NT2/D1 (cell line): ENCODE results near the gene ITSN2.

Source experiments
- SUZ12 ChIP-seq: IDR thresholded peaks from 2 replicates; pipeline ENCODE4 v1.6.1; 2011; ENCODE audit not compliant: insufficient read length, insufficient read depth; ENCODE audit errors: extremely low read depth
- YY1 ChIP-seq: IDR thresholded peaks from 2 replicates; pipeline ENCODE4 v1.6.1; 2011; ENCODE audit not compliant: insufficient read length, insufficient read depth
- ZNF274 ChIP-seq: IDR thresholded peaks from 2 replicates; pipeline ENCODE4 v1.6.1; 2011; ENCODE audit warnings: mild to moderate bottlenecking, low read depth, low read length

GRCh38 chr2:24153478-24153877 is 206.9 kb downstream of the ITSN2 start:
- no peak for TF ChIP-seq YY1
- TF ChIP-seq ZNF274 = no peak
- TF ChIP-seq SUZ12 = no peak
